HUES6 (cell line): ENCODE data around the gene SEC61A1.

ENCODE experiments used
- H3K27ac ChIP-seq: 2 replicates; pipeline ENCODE4 v1.7.0; 2013; ENCODE audit warnings: low read depth, mild to moderate bottlenecking, low read length, inconsistent platforms
- H3K27me3 ChIP-seq: 2 replicates; pipeline ENCODE4 v1.6.1; 2013; ENCODE audit warnings: low read length; ENCODE audit not compliant: control insufficient read depth, insufficient read depth
- H3K36me3 ChIP-seq: 2 replicates; pipeline ENCODE4 v1.6.1; 2013; ENCODE audit warnings: low read length; ENCODE audit not compliant: control insufficient read depth, insufficient read depth
- H3K4me1 ChIP-seq: 2 replicates; pipeline ENCODE4 v1.6.1; 2013; ENCODE audit warnings: low read length; ENCODE audit not compliant: control insufficient read depth, insufficient read depth
- H3K4me3 ChIP-seq: 2 replicates; pipeline ENCODE4 v1.5.1; 2013; ENCODE audit warnings: low read depth, low read length
- H3K9ac ChIP-seq: one replicate; pipeline ENCODE4 v1.6.1; 2013; ENCODE audit warnings: mild to moderate bottlenecking, low read length
- H3K9me3 ChIP-seq: 2 replicates; pipeline ENCODE4 v1.6.1; 2013; ENCODE audit warnings: low read depth, low read length; ENCODE audit not compliant: control insufficient read depth, insufficient read depth

SEC61A1 gene

GRCh38 chr3:128094295-128095151 lies 42.3 kb downstream of the SEC61A1 start:
- no peak overlapping the region for H3K9ac ChIP-seq
- H3K9me3 ChIP-seq, result no peaks in the 10 kb centered on the region
- H3K27me3 ChIP-seq, result no peaks in the 10 kb centered on the region
- no peak overlapping the region for H3K4me3 ChIP-seq
- H3K27ac ChIP-seq, result no peak overlapping the region
- peaks cover 78% of the 10 kb centered on the region for H3K36me3 ChIP-seq
- peaks cover 39% of the 10 kb centered on the region for H3K4me1 ChIP-seq

- no peaks in the 10 kb centered on the region for H3K27me3 ChIP-seq
- H3K27ac ChIP-seq, result no peak overlapping the region
- H3K36me3 ChIP-seq, result peaks cover 85% of the 10 kb centered on the region
- no peak overlapping the region for H3K4me3 ChIP-seq
- H3K9ac ChIP-seq, result no peak overlapping the region
- peaks cover 44% of the 10 kb centered on the region for H3K4me1 ChIP-seq
- H3K9me3 ChIP-seq, result no peaks in the 10 kb centered on the region
These were observed 43.0 kb downstream of the SEC61A1 start for GRCh38 chr3:128095222-128095703.

- peaks cover 49% of the 10 kb centered on the region for H3K4me1 ChIP-seq
- no peaks in the 10 kb centered on the region for H3K9me3 ChIP-seq
- peaks cover 92% of the 10 kb centered on the region for H3K36me3 ChIP-seq
- no peak overlapping the region for H3K9ac ChIP-seq
- peak overlapping the region; percentile 54; the same call in 1 of the 2 replicates for H3K27ac ChIP-seq
- no peaks in the 10 kb centered on the region for H3K27me3 ChIP-seq
- no peak overlapping the region for H3K4me3 ChIP-seq
These were observed 46.0 kb downstream of the SEC61A1 start for GRCh38 chr3:128098234-128098633.

DNA sequence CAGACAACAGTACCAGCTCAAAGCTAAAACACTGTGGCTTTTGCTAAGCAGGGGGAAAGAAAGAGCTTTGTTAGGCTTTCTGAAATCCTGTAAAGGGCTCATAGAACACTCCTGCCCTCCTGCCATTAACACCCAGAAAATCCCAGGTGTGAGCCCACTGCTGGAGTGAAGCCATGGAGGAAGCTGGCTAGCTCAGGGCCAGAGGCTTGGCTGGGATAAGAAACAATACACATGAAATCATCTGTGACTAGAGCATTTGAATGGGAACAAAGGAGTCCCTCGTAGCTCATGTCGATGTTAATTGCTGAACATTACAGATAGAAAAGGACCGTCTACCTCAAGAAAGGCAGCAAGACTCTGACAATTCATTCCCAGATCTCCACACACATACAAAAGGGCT lies 47.9 kb downstream of the SEC61A1 start:
- Histone ChIP-seq H3K9me3 (no peaks in the 10 kb centered on the region), H3K27ac (0 out of 2 replicates have a peak overlapping the region, but pooled peaks have one; percentile 26), H3K4me3 (no peak overlapping the region), H3K9ac (no peak overlapping the region), H3K27me3 (no peaks in the 10 kb centered on the region), H3K36me3 (peaks cover 91% of the 10 kb centered on the region), H3K4me1 (peaks cover 42% of the 10 kb centered on the region)

GRCh38 chr3:128100638-128101037 lies 48.4 kb downstream of the SEC61A1 start:
- Histone ChIP-seq H3K4me1 (peaks cover 37% of the 10 kb centered on the region), H3K9ac (peak overlapping the region; percentile 22), H3K27ac (no peak overlapping the region; the same call in 1 of the 2 replicates), H3K36me3 (peaks cover 91% of the 10 kb centered on the region), H3K27me3 (no peaks in the 10 kb centered on the region), H3K9me3 (no peaks in the 10 kb centered on the region), H3K4me3 (no peak overlapping the region)

- Histone ChIP-seq H3K27ac (no peak overlapping the region), H3K27me3 (no peaks in the 10 kb centered on the region), H3K4me3 (no peak overlapping the region), H3K4me1 (peaks cover 16% of the 10 kb centered on the region), H3K36me3 (peaks cover 88% of the 10 kb centered on the region), H3K9ac (no peak overlapping the region), H3K9me3 (no peaks in the 10 kb centered on the region)
These were observed 51.0 kb downstream of the SEC61A1 start for GRCh38 chr3:128103136-128103676.

DNA sequence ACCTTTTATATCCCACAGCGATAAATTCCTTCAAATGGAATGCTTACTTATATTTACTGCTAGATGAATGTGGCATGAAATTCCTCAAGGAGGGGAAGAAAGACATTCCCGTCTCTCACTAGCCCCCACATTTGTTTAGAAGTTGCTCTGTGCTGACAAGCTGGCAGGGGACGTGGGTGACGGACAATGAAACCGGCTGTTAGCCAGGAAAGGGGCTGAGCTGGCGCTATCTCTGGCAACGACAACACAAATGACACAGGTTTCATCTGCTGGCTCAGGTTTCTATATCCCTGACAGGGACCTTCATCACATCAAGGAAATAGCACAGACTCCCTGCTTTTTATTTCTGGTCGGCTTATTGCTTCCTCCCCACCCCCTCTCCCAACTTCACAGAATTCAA lies 55.6 kb downstream of the SEC61A1 start:
- no peak overlapping the region for H3K27ac ChIP-seq
- peaks cover 83% of the 10 kb centered on the region for H3K36me3 ChIP-seq
- no peaks in the 10 kb centered on the region for H3K27me3 ChIP-seq
- H3K9ac ChIP-seq, result no peak overlapping the region
- H3K9me3 ChIP-seq, result no peaks in the 10 kb centered on the region
- H3K4me1 ChIP-seq, result no peaks in the 10 kb centered on the region
- no peak overlapping the region for H3K4me3 ChIP-seq

GRCh38 chr3:128111147-128111546 lies 58.9 kb downstream of the SEC61A1 start:
- Histone ChIP-seq H3K9me3 (no peaks in the 10 kb centered on the region), H3K4me1 (no peaks in the 10 kb centered on the region), H3K27me3 (no peaks in the 10 kb centered on the region), H3K4me3 (no peak overlapping the region), H3K9ac (no peak overlapping the region), H3K27ac (no peak overlapping the region), H3K36me3 (peaks cover 84% of the 10 kb centered on the region)

- Histone ChIP-seq H3K27ac (no peak overlapping the region), H3K4me3 (no peak overlapping the region), H3K27me3 (no peaks in the 10 kb centered on the region), H3K9ac (no peak overlapping the region), H3K36me3 (peaks cover 82% of the 10 kb centered on the region), H3K9me3 (no peaks in the 10 kb centered on the region), H3K4me1 (no peaks in the 10 kb centered on the region)
These were observed 60.2 kb downstream of the SEC61A1 start for GRCh38 chr3:128112357-128112968.

DNA sequence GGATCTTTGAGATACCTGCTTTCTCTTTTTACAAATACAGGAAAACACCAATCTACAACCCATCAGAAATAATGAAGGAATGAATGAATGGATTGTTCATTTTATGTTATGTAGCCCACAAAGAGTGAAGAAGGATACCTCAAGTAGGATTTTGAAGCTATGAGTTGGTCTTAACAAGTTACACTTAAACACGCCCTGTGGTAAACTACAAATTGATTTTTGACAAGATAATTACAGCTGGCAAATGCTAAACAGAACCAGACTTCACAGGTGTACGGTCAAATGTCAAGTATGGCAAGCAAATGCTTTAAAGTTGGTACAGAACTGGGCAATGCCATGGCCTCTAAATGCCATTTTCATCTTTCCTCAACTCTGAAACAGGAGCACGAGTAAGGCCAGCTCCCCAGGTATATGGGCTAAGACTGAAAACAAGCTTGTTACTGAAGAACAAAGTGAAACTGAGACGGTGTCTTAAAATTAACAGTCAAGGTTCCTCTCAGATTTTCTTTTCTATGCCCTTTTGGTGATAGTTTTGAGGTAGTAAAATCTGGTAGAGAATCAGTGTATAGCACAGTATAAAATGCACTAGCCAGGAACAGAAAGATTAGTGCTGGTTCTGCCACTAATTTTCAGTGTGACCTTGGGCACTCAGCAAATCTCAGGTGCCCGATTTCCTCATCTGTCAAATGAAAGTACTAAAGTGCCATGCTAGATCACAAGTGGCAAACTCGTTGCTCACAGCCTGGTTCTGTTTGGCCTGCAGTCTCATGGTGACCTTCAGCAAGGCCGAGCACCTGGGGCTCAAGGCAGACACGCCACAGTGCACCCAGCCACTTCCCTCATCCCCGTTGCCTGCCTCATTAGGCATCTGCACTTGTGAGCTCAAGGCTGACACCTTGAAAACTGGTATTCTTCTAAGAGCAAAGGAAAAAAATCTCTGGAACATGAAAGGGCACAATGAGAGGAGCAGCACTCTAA lies 61.9 kb downstream of the SEC61A1 start:
- H3K27ac ChIP-seq, result no peak overlapping the region
- H3K27me3 ChIP-seq, result no peaks in the 10 kb centered on the region
- no peak overlapping the region for H3K9ac ChIP-seq
- H3K4me1 ChIP-seq, result no peaks in the 10 kb centered on the region
- H3K9me3 ChIP-seq, result no peaks in the 10 kb centered on the region
- no peak overlapping the region for H3K4me3 ChIP-seq
- peaks cover 78% of the 10 kb centered on the region for H3K36me3 ChIP-seq
